Glomerular visceral epithelial cell (primary cell): Measurements from ENCODE around the gene HNRNPU.
A peak's percentile ranks its signal among the peaks of the same experiment; 100 is the strongest.

Source experiments
- DNase-seq: peaks from one replicate; pipeline ENCODE4 v3.0.0-alpha.2; 2016; ENCODE audit errors: extremely low spot score

The HNRNPU gene

DNA sequence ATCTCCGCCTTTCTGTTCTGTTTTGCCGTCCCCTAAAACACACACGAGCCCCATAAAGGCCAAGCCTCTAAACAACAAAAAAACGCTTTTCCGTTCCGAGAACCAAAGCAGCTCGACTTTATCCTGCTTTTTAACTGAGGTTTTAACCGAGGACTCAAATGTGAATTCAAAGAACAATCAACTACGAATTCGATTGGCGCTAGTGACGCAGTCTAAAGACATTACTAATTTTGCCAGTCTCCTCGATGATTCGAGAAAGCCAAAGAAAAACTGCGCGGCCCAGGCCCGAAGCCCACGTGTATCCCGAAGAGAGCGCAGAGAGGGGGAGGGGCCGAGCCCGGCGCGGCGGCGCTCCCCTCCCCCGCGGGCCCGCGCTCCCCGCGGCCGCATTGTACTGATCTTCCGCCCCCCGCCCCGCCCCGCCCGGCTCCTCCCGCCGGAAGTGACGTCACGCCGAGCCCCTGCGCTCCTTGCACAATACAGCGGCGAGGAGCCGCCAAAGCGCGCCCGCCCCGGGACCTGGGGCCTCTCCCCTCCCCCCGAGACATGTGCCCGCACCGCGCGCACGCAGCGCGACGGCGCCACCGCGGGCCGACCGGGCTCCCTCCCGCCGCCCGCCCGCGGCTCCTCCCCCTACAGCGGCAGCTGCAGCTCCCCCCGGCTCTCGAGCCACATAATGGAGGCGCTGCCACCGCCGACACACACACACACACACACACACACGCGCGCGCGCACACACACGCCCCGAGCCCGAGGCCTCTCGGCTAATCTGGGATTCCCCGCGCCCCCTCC is 1.4 kb downstream of the HNRNPU start:
- peak; percentile 97 for DNase-seq

DNA sequence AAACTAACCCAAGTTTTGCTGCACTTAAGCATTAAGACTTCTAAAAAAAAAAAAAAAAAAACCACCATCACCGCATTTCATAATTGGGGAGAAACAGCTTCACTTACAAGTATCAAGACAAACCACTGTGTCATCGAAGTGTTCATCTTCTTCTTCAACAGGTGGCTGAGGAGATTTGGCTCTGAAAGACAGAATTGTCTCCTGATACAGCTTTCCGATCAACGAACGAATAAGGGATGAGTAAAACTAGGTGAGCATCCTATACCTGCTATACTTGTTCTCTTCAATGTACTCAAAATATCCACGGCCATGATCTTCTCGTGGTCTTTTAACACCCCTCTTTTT is 2.0 kb downstream of the HNRNPU start:
- DNase-seq: peak; percentile 29

DNA sequence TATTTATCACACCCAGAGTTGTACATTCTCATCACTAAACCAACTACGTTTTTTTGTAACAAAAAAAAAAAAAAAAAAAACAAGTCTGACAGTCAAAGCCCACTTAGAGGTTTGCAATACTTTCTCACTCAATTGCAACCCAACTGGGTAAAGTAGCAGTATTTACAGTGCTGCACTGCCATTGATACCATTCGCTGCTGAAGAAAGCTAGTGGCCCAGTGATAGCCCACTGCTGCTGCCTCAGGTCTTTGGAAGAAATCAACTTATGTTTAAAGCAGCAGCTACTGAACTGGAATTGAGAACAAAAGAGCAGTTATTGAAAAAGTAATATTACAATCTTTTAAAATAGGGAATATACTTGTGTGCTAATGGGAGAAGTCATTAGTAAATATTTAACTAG is 2.7 kb downstream of the HNRNPU start:
- no peak for DNase-seq

DNA sequence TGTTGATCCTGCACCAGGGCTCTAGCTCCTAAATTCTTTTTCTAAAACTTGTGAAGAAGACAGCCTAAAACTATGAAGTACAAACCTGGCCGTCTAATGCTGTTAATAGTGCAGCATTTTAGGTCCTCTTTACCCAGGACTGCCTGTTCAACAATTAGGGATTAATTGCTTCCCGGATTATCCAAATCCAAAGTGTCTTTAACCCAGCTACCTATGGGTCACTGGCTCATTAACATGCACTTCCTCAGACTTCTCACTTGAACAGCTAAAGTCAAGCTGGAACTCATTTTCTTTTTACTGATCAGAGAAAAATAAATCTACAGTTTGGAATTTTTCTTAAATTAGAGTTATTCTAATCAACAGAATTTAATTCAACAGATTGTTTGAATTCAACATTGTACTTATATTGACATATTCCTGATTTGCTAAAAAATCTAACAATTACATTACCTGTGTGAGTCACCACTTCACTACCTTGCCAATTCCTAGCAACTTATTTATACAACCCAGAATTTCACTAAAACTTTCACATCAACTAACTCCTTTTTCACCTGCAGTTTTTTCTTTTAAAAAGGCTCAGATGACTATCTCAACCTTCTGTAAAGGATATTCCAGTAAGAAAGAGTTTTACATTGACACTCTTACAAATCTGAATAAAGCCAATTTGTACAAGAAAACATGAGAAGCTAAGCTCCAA is 3.3 kb downstream of the HNRNPU start:
- DNase-seq: no peak

DNA sequence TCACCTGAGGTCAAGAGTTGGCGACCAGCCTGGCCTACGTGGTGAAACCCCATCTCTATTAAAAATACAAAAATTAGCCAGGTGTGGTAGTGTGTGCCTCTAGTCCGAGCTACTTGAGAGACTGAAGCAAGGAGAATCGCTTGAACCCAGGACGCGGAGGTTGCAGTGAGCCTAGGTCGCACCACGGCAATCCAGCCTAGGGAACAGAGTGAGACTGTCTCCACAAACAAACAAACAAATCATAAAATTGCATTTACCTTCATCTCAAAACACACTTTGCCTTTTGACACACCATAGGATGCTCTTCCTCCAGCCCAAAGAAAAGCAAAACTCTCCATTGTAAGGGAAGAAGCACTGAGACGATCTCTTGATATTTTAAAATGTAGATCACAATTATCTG is 4.3 kb downstream of the HNRNPU start:
- DNase-seq: no peak

DNA sequence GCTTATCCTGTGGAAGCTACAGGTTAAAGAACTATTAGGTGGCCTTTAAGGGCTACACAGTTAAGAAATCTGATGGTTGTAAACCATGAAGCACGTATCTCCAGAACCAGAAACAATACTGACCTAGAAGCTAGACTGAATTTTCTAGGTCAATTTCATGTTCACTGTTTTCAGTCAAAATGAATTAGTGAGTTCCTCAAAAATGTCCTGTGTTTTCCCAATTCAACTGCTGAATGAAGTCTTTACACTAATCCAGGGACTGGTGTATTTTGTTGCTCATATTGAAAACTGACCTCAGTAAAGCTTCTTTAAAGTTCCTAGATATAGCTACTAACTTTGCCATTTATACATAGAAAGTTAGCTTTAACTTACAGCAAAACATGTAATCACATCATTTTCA is 6.0 kb downstream of the HNRNPU start:
- no peak for DNase-seq

DNA sequence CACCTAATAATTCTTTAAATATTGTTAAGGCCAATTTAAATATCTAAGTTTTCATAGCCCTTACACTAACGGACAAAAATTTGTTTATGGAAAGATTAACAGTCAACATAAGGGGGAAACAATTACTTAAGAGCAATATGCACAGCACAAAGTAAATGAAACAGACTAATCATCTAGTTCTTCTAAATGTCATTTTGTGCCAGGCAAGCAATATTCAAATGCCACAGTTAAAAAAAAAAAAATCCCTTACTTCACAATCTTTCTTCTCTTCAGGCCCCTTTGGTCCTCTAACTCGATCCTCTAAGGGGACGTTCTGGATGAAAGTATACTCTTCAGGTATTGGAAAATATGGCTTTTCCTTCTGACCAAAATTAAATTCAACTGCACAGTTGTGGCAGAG is 6.6 kb downstream of the HNRNPU start:
- no peak for DNase-seq

DNA sequence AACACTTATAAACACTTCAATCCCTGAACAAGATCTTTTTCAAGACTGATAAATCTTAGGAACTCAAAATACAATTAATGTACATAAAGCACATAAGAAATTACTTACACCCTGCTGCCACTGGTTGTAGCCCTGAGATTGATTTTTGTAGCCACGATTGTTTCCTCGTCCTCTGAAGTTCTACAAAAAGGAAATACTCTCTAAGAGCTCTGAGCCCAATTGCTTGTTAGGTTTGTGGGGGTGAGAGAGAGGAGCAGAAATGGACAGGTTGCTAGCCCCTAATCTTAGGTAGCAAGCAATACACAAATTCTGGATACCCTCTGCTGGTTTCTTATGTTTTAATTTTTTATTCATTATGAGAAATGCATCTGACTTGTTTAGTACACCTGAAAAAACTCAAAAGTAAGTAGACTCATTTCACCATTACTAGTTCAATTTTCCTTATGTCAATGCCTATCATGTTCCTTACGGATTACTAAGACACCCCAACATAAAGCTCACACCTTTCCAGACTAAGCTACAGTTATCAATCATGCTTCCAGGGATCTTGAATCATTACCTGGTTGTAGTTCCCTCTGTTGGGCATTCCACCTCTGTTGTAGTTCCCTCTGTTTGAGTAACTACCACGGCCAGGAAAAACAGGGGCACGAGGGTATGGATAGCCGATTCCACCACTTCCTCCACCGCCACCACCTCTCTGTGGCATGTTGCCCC is 9.3 kb downstream of the HNRNPU start:
- DNase-seq: no peak

DNA sequence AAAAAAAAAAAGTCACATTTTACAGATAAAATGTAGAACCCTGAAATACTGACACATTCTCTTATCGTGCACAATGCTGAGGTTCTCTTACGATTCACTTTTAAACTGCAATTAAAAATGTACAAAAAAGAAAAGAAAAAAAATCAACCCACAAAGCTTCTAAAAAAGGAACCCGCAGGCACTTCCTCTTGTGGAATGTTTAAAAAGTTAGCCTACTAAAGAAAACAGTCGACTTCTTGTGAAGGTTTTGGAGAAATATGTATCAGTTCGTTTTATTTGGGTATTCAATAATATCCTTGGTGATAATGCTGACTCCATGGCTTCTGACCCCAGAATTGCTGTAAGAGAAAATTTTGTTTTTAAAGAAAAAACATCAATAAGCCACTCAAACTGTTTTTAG is 10.2 kb downstream of the HNRNPU start:
- DNase-seq: no peak

DNA sequence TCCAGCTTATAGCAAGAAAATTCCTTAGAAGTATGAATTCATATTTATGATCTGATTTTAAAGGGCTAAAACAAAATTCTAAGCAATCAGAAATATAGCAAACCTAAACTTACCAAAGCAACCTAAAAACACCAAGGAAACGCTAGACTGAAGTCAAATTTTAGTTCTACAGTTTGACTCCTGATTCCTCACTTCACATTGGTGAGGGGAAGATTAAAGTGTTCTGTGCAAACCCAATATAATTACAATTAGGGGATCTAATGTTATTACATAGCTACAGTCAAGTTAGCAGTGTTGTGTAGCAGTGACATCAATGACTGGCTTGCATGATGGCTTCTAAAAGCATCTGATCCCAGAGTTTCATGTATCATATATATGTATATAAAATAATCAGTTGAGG is 11.6 kb downstream of the HNRNPU start:
- no peak for DNase-seq

DNA sequence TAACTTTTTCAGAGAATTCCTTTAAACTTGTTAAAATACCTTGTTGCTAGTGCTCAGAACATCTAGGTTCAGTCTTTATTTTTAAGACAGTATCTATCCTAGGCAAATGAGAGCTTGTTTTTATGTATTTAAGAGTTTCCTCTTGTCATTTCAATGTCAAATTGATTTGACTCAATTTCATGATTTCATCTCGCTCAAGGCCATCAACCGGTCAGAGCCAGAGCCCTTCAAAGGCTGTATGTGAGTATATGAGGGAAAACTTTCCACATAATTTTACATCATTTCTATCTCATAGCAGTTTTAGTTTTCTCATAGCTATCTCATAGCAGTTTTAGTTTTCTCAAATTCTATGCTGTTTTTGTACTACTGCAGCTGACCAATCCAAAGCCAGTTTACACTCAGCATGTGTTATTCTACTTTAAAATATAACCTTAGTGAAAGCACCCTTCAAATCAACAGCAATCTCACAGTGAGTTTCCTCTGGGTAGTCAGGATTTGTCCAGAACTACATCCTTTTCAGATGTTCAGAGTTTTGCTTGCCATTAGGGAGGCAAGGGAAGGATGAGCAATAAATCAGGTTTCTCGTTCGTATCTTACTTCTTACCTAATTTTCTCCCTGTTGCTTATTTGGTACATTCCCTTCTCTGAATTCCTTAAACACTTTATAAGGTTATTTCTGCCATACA is 12.7 kb downstream of the HNRNPU start:
- DNase-seq: no peak

DNA sequence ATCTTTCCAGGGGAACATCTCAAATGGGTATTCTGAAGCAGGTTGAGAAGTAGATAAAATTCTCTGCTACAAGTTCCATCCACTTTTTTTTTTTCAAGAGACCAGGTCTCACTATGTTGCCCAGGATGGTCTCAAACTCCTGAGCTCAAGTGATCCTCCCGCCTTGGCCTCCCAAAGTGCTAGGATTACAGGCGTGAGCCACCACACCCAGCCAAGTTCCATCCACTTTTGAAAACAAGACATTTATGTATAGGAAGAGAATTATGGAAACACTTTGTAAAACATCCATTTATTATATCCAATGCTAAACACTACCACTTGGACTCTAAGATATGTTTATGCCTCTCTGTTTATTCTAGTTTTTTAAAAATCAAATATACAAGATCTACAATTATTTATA is 13.4 kb downstream of the HNRNPU start:
- DNase-seq: no peak

DNA sequence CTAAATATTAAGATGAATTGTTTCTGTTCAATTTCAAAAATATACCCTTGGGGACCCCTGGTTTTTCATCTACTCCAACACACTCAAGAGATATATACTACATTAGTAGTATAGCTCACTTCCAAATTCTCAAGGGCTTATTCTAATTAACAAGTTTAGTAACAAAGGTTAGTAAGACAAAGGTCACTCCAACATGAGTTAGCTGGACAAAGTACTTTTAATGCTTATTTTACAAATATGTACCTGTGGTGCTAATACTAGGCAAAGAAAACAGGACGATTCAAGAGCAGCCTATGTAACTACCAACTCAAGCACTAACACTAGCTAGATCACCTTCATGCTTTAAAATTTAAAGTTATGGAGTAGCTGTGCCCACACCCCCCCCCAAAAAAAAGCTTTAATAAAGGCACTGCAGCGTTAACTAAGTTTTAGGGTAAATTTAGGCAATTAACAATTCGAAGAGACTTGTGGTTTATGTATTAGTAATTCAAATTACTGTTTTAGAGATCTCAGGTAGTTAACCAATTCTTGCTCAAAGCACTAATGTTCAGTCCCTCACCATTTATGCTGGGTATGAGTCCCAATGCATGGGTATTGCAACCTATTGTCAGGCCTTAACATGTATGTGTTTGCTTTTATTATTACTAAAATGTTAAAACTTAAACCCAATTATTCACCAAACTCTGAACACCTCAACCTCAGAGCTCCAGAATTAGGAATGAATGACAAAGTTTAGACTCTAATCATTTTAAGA is 14.1 kb downstream of the HNRNPU start:
- DNase-seq: no peak

DNA sequence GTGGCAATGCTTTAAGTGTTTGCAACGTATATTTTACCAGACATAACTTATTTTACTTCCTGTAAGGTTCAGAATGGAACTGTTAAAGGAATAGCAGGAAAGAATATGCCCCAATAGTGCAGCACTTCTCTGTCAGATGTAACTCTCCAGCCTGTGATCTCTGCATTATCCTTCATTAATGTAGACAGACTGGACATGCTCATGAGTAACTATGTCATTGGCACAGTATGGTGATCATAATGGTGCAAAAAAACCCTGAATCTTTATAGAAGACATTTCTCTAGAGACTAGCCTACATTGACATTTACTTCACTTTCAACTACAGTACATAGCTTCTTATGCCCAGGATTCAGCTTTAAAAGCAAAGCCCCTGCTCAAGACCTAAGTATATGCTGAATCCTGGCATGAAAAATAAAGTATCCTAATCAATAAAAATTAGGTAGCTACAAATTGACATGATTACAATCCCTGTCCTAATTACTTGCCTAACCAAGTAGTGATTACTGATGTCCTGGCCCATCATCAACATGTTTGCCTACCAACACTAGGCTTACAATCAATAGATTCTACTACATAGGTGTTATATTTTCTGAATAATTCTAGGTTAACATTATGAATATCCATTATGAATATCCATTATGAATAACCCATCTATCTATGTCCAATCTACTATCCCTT is 15.0 kb downstream of the HNRNPU start:
- DNase-seq: no peak

DNA sequence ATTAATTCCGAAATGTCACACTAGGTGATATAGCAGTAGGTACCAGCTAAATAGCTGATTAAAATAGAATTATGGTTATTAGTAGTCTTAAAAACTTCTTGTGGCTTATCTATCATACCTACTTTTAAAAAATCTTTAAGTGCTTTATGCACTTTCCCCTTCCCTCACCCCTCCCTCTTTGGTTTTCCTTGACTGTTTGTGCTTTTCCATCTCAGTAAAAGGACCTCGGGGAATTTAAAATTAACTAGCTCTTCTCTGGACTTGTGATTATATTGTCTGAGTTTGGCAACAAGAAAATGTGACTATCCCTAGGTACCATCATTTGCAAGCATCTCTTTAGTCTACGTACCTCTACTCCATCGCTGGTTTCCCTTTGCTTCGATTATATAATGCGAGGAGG is 17.7 kb downstream of the HNRNPU start:
- DNase-seq: no peak

DNA sequence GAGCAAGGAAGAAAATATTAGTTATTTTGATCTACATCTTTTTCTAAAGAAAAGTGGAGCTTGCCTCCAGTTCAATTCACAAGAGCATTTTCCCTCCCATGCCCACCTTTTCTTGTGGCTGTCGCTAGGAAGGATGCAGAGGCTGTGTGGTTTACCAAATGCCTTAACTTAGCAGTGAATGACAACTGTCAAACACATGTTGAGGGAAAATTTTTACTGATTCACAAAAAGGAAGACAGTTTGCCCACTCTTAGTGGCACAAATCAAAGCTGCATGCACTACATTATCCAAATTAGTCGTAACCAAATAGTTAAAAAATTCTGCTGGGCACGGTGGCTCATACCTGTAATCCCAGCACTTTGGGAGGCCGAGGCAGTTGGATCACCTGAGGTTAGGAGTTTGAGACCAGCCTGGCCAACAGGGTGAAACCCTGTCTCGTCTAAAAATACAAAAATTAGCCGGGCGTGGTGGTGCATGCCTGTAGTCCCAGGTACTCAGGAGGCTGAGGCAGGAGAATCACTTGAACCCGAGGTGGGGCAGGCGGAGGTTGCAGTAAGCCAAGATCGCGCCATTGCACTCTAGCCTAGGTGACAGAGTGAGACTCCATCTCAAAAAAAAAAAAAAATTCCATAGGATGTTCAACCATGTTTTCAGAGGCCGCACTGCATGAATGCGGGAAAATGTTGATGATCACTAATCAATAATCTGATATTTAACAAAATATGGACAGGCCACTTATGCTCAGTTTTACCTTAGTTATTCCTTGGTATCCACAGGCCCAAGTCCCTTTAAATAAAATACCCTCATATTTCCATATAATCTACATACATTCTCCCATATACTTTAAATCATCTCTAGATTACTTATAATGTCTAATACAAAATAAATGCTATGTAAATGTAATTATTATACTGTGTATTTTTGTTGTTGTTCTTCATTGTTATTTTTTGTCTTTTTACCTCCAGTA is 19.9 kb downstream of the HNRNPU start:
- DNase-seq: no peak

DNA sequence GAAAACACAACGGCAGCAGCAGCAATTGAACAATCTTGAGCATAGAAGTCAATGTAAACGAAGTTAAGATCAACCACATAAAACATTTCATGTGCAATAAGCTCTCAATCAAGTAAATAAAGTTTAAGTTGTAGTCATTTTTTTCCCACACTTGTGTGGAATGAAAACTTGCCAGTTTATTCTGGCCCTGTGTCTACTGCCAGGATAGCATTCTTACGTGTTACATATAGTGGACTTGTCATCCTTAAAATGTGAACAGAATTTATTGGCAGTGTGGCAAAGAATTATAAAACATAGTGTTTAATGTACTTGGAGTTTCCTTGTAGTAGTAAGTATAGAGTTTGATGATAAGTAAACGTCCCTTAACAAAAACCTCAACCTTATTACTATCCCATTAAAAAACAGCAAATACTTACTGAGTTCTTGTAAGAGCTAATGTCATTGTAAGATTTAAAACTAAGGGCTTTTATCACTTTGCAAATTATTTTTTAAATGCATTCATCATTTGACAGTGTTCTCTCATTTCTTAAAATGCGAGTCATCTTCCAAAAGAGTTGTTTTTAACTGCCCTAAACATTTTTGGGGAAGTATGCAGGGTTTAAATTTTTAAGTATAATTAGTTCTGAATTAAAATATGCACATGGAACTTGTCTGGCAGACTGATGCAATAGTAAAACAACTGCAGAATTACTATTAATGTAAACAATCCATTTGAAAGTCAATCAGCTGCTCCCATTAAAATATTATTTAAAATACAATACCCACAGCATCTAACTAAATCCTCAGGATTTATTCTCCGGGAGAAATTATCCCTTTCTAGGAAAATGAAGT is 21.0 kb downstream of the HNRNPU start:
- DNase-seq: no peak

DNA sequence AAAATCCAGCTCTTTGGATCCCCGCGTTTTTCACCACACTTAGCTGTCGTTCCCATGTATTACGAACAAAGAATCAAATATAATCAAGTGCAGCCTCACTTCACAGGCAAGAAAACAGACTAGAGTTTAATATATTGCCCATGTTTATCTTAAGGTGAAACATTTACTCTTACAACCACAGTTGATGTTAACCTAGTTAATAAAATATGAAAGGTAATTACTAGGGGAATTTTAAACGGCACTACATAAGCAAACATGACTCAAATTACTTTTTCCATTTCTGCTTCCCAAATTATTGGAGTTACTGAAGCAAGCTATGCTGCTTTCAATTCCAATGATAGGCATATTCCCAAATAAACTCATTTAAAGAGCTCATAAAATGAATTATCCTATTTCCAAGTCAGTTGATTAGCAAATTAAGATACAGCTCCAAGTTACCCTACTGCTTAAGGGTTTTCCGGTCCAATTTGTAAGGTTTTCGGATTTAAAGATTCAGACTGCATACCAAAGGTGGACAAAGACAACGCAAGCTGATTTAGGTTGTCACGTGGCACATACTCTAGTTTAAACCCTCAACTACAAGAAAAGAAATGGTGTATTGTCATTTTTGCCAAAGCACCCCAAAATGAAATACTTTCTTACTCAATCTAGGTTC is 22.9 kb downstream of the HNRNPU start:
- no peak for DNase-seq
